GM21423 (cell line): ENCODE data around the gene SLC7A8.

ENCODE experiments used
- ATAC-seq: cut with Tn5 transposase; IDR thresholded peaks from one replicate; pipeline ENCODE4 v1.9.1; 2021; ENCODE audit warnings: mild to moderate bottlenecking, moderate library complexity; ENCODE audit not compliant: unreplicated experiment

SLC7A8 gene

GRCh38 chr14:23132970-23133369, 50.5 kb downstream of the SLC7A8 start:
- ATAC-seq = no peak

GRCh38 chr14:23131482-23131881, 52.0 kb downstream of the SLC7A8 start:
- ATAC-seq = no peak

GRCh38 chr14:23130871-23131270, 52.6 kb downstream of the SLC7A8 start:
- no peak for ATAC-seq

- no peak for ATAC-seq
Measured at GRCh38 chr14:23129759-23130316, 53.6 kb downstream of the SLC7A8 start.

- no peak for ATAC-seq
Measured at GRCh38 chr14:23128969-23129758, 54.3 kb downstream of the SLC7A8 start.

- no peak for ATAC-seq
Measured at GRCh38 chr14:23127861-23128260, 55.6 kb downstream of the SLC7A8 start.

GRCh38 chr14:23126548-23127278, 56.7 kb downstream of the SLC7A8 start:
- ATAC-seq = no peak

GRCh38 chr14:23125933-23126524, 57.4 kb downstream of the SLC7A8 start:
- no peak for ATAC-seq

- ATAC-seq = no peak
Measured at GRCh38 chr14:23125011-23125410, 58.4 kb downstream of the SLC7A8 start.

- ATAC-seq = no peak
Measured at GRCh38 chr14:23124337-23124954, 59.0 kb downstream of the SLC7A8 start.

GRCh38 chr14:23123419-23123818, 60.0 kb downstream of the SLC7A8 start:
- no peak for ATAC-seq

- ATAC-seq = no peak
Measured at GRCh38 chr14:23122086-23122485, 61.4 kb downstream of the SLC7A8 start.

- peak; percentile 66 for ATAC-seq
Measured at GRCh38 chr14:23121361-23121771, 62.1 kb downstream of the SLC7A8 start.

GRCh38 chr14:23120541-23121251, 62.8 kb downstream of the SLC7A8 start:
- ATAC-seq = peak; percentile 65

GRCh38 chr14:23119363-23120327, 63.8 kb downstream of the SLC7A8 start:
- no peak for ATAC-seq

- no peak for ATAC-seq
Measured at GRCh38 chr14:23118506-23119362, 64.7 kb downstream of the SLC7A8 start, which contains the start of gene CEBPE. Gene CEBPE (minus strand): TSS chr14:23119255. CDS start chr14:23119091, 164 bp downstream.

- ATAC-seq = no peak
Measured at GRCh38 chr14:23117371-23118020, 66.0 kb downstream of the SLC7A8 start.

GRCh38 chr14:23115918-23116317, 67.5 kb downstream of the SLC7A8 start:
- no peak for ATAC-seq
